Breast epithelium (tissue), 3 donors: Measurements from ENCODE around the gene ARHGEF12.

Experiments
- POLR2A ChIP-seq: fragments of 450-650 bp; IDR thresholded peaks from one replicate; pipeline ENCODE4 v1.6.1; 2016; ENCODE audit warnings: antibody characterized with exemption, mild to moderate bottlenecking, moderate library complexity
- TF ChIP-seq, protein P1 (sequence below), 3 donors: fragments of 450-650 bp; IDR thresholded peaks; one replicate each; pipeline ENCODE4 v1.5.1; 2016 to 2017; ENCODE audit warnings: antibody characterized with exemption in 3 of 3, mild to moderate bottlenecking in 3 of 3, moderate library complexity in 3 of 3

GRCh38 chr11:120342226-120342625, 6.0 kb downstream of the ARHGEF12 start:
- TF ChIP-seq, protein P1, sequence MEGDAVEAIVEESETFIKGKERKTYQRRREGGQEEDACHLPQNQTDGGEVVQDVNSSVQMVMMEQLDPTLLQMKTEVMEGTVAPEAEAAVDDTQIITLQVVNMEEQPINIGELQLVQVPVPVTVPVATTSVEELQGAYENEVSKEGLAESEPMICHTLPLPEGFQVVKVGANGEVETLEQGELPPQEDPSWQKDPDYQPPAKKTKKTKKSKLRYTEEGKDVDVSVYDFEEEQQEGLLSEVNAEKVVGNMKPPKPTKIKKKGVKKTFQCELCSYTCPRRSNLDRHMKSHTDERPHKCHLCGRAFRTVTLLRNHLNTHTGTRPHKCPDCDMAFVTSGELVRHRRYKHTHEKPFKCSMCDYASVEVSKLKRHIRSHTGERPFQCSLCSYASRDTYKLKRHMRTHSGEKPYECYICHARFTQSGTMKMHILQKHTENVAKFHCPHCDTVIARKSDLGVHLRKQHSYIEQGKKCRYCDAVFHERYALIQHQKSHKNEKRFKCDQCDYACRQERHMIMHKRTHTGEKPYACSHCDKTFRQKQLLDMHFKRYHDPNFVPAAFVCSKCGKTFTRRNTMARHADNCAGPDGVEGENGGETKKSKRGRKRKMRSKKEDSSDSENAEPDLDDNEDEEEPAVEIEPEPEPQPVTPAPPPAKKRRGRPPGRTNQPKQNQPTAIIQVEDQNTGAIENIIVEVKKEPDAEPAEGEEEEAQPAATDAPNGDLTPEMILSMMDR (IDR thresholded peaks at IDR 0.05): no peak
- no peak for TF ChIP-seq POLR2A
